Left ventricle myocardium superior (tissue), 1 donor: ENCODE data around the gene CEP170. TPM values are rescaled to one million over a fixed set of nuclear protein-coding genes. Genes with fewer than 3 reads are reported as not detected.
"Not testable (repeated sequence)": the region's sequence is repeated elsewhere in the genome, so short reads cannot be mapped to it uniquely, and the experiment has no call there.

Experiments used
- ATAC-seq: fragments of 200-7000 bp; cut with Tn5 transposase; one replicate; pipeline ENCODE4 v1.9.1; 2020; ENCODE audit warnings: mild to moderate bottlenecking, moderate library complexity
- DNase-seq: peaks from one replicate; pipeline ENCODE4 v3.0.0-alpha.2; 2020
- intact Hi-C: fragments of 100-400 bp; cut with micrococcal nuclease; formaldehyde crosslinking; loops from one replicate; pipeline ENCODE4 v1.11.0; 2022
- total RNA-seq: library from RNA; stranded (reverse); fragmentation: NEBNext Ultra II Directional; extraction: Animal tissue kit (Norgen Biotek cat#: 25700); gene quantifications from one replicate; pipeline ENCODE4 v1.2.1, GENCODE V29; 2021
- donor health status: DM: no; HTN: yes; CAD: no; lungs with severe emphysema.

CEP170 gene
- total RNA-seq, 1 donor from 2014 or later: 36.4 TPM

GRCh38 chr1:243186201-243186995 is 68.7 kb downstream of the CEP170 start:
- intact Hi-C loops, ATAC-seq, DNase-seq: not testable (repeated sequence)

- ATAC-seq, intact Hi-C loops, DNase-seq: not testable (repeated sequence)
Observed at GRCh38 chr1:243184787-243185186, 70.3 kb downstream of the CEP170 start.

- ATAC-seq, intact Hi-C loops: not testable (repeated sequence)
Observed at GRCh38 chr1:243183661-243184060, 71.4 kb downstream of the CEP170 start.

GRCh38 chr1:243183176-243183575 is 71.9 kb downstream of the CEP170 start:
- ATAC-seq, intact Hi-C loops, DNase-seq: not testable (repeated sequence)

More at GRCh38 chr1:243183661-243184060, 71.4 kb downstream of the CEP170 start:
- not testable (repeated sequence) for DNase-seq

- DNase-seq (no peak), ATAC-seq (no peak)
- intact Hi-C loops: no loop called here
Observed at GRCh38 chr1:243179720-243180119, 75.4 kb downstream of the CEP170 start.

GRCh38 chr1:243177792-243178191 is 77.3 kb downstream of the CEP170 start:
- intact Hi-C loops, DNase-seq, ATAC-seq: not testable (repeated sequence)

GRCh38 chr1:243173758-243174369 is 81.2 kb downstream of the CEP170 start:
- DNase-seq, ATAC-seq, intact Hi-C loops: not testable (repeated sequence)

GRCh38 chr1:243164911-243165310 is 90.2 kb downstream of the CEP170 start:
- intact Hi-C loops, ATAC-seq, DNase-seq: not testable (repeated sequence)

GRCh38 chr1:243150906-243151305 is 104.2 kb downstream of the CEP170 start:
- ATAC-seq, DNase-seq, intact Hi-C loops: not testable (repeated sequence)

- DNase-seq, ATAC-seq, intact Hi-C loops: not testable (repeated sequence)
Observed at GRCh38 chr1:243149120-243149519, 106.0 kb downstream of the CEP170 start.

GRCh38 chr1:243147351-243147750 is 107.7 kb downstream of the CEP170 start:
- intact Hi-C loops, ATAC-seq, DNase-seq: not testable (repeated sequence)

- intact Hi-C loops, ATAC-seq, DNase-seq: not testable (repeated sequence)
Observed at GRCh38 chr1:243140498-243140897, 114.6 kb downstream of the CEP170 start.

- ATAC-seq, intact Hi-C loops, DNase-seq: not testable (repeated sequence)
Observed at GRCh38 chr1:243122876-243123409, 132.1 kb downstream of the CEP170 start.

- ATAC-seq, DNase-seq, intact Hi-C loops: not testable (repeated sequence)
Observed at GRCh38 chr1:243121939-243122338, 133.1 kb downstream of the CEP170 start.

- intact Hi-C loops, DNase-seq, ATAC-seq: not testable (repeated sequence)
Observed at GRCh38 chr1:243118601-243119322, 136.3 kb downstream of the CEP170 start.

GRCh38 chr1:243116187-243116586 is 138.9 kb downstream of the CEP170 start:
- ATAC-seq, DNase-seq, intact Hi-C loops: not testable (repeated sequence)

GRCh38 chr1:243114769-243115168 is 140.3 kb downstream of the CEP170 start:
- ATAC-seq, intact Hi-C loops, DNase-seq: not testable (repeated sequence)

- intact Hi-C loops, DNase-seq: not testable (repeated sequence)
- ATAC-seq: peak; percentile 56
Observed at GRCh38 chr1:243114059-243114713, 140.9 kb downstream of the CEP170 start.
